K562 (cell line): ENCODE data around the gene NDUFV2. TPM values are rescaled to one million over a fixed set of nuclear protein-coding genes. Genes with fewer than 3 reads are reported as not detected.

Experiments used
- CBX1 ChIP-seq: sonication (generic); IDR thresholded peaks from 2 replicates; pipeline ENCODE4 v1.6.1; 2016; ENCODE audit warnings: antibody characterized with exemption, low read depth, mild to moderate bottlenecking
- CHD7 ChIP-seq: fragments of 200-600 bp; sonication (generic); IDR thresholded peaks from one replicate; pipeline ENCODE4 v1.6.1; 2012; ENCODE audit warnings: mild to moderate bottlenecking, low read depth, low read length, inconsistent platforms
- DEAF1 ChIP-seq: fragments of 450-650 bp; formaldehyde crosslinking; IDR thresholded peaks from 2 replicates; pipeline ENCODE4 v1.4.0; 2020; ENCODE audit warnings: mild to moderate bottlenecking, moderate library complexity
- GTF2F1 ChIP-seq: IDR thresholded peaks from 2 replicates; pipeline ENCODE4 v1.6.1; 2011; ENCODE audit warnings: low read depth, low read length, improper control_type of control experiment
- HNRNPUL1 ChIP-seq: fragments of 200-400 bp; formaldehyde crosslinking; IDR thresholded peaks from 2 replicates; pipeline ENCODE4 v1.6.1; 2017; ENCODE audit warnings: low read length
- KDM5B ChIP-seq: fragments of 200-600 bp; sonication (generic); IDR thresholded peaks from 2 replicates; pipeline ENCODE4 v1.6.1; 2012; ENCODE audit warnings: low read depth, mild to moderate bottlenecking, moderate library complexity, low read length, control low read depth, inconsistent platforms; ENCODE audit not compliant: insufficient replicate concordance
- MBD2 ChIP-seq: sonication (generic); IDR thresholded peaks from 2 replicates; pipeline ENCODE4 v1.6.1; 2016; ENCODE audit warnings: low read depth, borderline replicate concordance
- RFX7 ChIP-seq: fragments of 250-450 bp; sonication (Bioruptor Pico); IDR thresholded peaks from 2 replicates; pipeline ENCODE4 v1.5.1; 2021; ENCODE audit warnings: mild to moderate bottlenecking
- SAP30 ChIP-seq: fragments of 200-600 bp; sonication (generic); IDR thresholded peaks from 2 replicates; pipeline ENCODE4 v1.6.1; 2012; ENCODE audit warnings: borderline replicate concordance, low read depth, mild to moderate bottlenecking, moderate library complexity, low read length, control low read depth, inconsistent platforms; ENCODE audit not compliant: insufficient read depth, poor library complexity, severe bottlenecking
- STAG1 ChIP-seq: sonication (generic); formaldehyde crosslinking; IDR thresholded peaks from 2 replicates; pipeline ENCODE4 v1.5.0; 2020; ENCODE audit warnings: missing genetic modification reagents, borderline replicate concordance
- TFE3 ChIP-seq: fragments of 450-650 bp; formaldehyde crosslinking; IDR thresholded peaks from 2 replicates; pipeline ENCODE4 v1.4.0; 2020; ENCODE audit warnings: mild to moderate bottlenecking, mixed read lengths
- ZNF668 ChIP-seq: fragments of 250-450 bp; sonication (Bioruptor Pico); IDR thresholded peaks from 2 replicates; pipeline ENCODE4 v1.8.0; 2022; ENCODE audit warnings: mild to moderate bottlenecking, inconsistent platforms
- polyA plus RNA-seq, 8 experiments: library from polyadenylated mRNA; depleted of rRNA in 4 of 8; stranded (reverse) in 5 of 8; unstranded in 3 of 8; fragments of >200 nt; fragmentation: Nextera tagmentation in 2 of 8; fragmentation: Illumina TruSeq in 1 of 8; extraction: Ambion mirVana in 2 of 8; extraction: Trizol in 1 of 8; gene quantifications; 2 replicates each; pipeline versions ENCODE4 v1.2.1 to v1.2.3, GENCODE V29; 2011 to 2014; ENCODE audit warnings: inconsistent platforms in 1 of 8, missing spikeins in 1 of 8
- total RNA-seq, 7 experiments: library from RNA; depleted of rRNA in 6 of 7; stranded (reverse); fragments of >200 nt in 6 of 7; fragmentation: Illumina TruSeq in 2 of 7; extraction: Trizol in 2 of 7; gene quantifications; 2 replicates each; pipeline versions ENCODE4 v1.2.1 to v1.2.3, GENCODE V29; 2011 to 2021; ENCODE audit warnings: low replicate concordance in 1 of 7

Gene NDUFV2
- total and polyA plus RNA-seq, 9 of the 15 experiments (the other 6 are each of a cell fraction or from before 2014, with no cell fraction given): 213 to 550 (median 384) TPM

- TF ChIP-seq CHD7 (no peak), MBD2 (no peak), SAP30 (peak; percentile 66), CBX1 (no peak), TFE3 (no peak), RFX7 (no peak), HNRNPUL1 (no peak), ZNF668 (CRISPR knock-in tag) (0 out of 2 replicates have a peak, but pooled peaks have one; percentile 8), STAG1 (CRISPR knock-in tag) (no peak), KDM5B (no peak), GTF2F1 (no peak), DEAF1 (CRISPR knock-in tag) (no peak)
Measured at GRCh38 chr18:9137168-9138066, 34.9 kb downstream of the NDUFV2 start (continued).
